AG04449 (cell line): ENCODE data around the gene USP3.
A peak's percentile ranks its signal among the peaks of the same experiment; 100 is the strongest.

Experiments
- CTCF ChIA-PET: fragments of 350-600 bp; formaldehyde crosslinking; extraction: SDS; loops from one replicate; lab custom pipeline; 2021; ENCODE audit warnings: antibody characterized with exemption; lab: Yijun Ruan, JAX
- POLR2A ChIA-PET: fragments of 400-600, 350-600 bp; formaldehyde crosslinking; extraction: SDS; loops from one replicate; lab custom pipeline; 2020; ENCODE audit warnings: antibody characterized with exemption, inconsistent platforms; lab: Yijun Ruan, JAX
- DNase-seq: peaks from one replicate; pipeline ENCODE4 v3.0.0-alpha.2; 2010; ENCODE audit warnings: low read depth, low spot score
- H3K4me3 ChIP-seq: 2 replicates; pipeline ENCODE4 v1.5.1; 2011; ENCODE audit warnings: low read depth, mild to moderate bottlenecking, control low read depth, low read length
- TF ChIP-seq, protein P1 (sequence below): IDR thresholded peaks from one replicate; pipeline ENCODE4 v1.5.1; 2011; ENCODE audit warnings: mild to moderate bottlenecking, moderate library complexity, low read length, control low read depth, inconsistent platforms; ENCODE audit not compliant: insufficient read depth; ENCODE audit errors: missing control alignments

The USP3 gene

DNA sequence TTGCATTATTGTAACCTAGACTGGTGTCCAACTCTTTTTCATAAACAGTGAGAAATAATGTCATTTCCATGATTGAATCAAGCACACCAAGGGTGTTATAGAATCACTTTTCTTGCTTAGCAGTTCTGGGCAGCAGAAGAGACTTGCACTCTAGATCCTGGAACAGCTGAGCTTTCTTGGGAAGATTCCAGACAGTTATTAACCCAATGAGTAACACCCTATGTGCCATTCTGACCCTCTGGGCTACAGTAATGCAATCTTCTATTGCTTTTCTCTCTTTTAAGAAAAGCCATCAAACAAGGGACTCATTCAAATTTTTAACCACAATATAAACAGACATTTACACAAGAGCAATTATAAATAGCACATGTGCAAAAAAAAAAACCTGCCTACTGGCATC is 39.3 kb upstream of the USP3 start:
- TF ChIP-seq, protein P1, sequence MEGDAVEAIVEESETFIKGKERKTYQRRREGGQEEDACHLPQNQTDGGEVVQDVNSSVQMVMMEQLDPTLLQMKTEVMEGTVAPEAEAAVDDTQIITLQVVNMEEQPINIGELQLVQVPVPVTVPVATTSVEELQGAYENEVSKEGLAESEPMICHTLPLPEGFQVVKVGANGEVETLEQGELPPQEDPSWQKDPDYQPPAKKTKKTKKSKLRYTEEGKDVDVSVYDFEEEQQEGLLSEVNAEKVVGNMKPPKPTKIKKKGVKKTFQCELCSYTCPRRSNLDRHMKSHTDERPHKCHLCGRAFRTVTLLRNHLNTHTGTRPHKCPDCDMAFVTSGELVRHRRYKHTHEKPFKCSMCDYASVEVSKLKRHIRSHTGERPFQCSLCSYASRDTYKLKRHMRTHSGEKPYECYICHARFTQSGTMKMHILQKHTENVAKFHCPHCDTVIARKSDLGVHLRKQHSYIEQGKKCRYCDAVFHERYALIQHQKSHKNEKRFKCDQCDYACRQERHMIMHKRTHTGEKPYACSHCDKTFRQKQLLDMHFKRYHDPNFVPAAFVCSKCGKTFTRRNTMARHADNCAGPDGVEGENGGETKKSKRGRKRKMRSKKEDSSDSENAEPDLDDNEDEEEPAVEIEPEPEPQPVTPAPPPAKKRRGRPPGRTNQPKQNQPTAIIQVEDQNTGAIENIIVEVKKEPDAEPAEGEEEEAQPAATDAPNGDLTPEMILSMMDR: no peak
- no peak for DNase-seq
- ChIA-PET CTCF (interaction anchor here (0.6 to 6.6 kb wide), 14 partner anchors 11 to 175 kb away, joined by 3 to 48 read pairs (median 8); no protein-coding TSS in a partner anchor), POLR2A (no interaction called here)
- no peak overlapping the region for H3K4me3 ChIP-seq

DNA sequence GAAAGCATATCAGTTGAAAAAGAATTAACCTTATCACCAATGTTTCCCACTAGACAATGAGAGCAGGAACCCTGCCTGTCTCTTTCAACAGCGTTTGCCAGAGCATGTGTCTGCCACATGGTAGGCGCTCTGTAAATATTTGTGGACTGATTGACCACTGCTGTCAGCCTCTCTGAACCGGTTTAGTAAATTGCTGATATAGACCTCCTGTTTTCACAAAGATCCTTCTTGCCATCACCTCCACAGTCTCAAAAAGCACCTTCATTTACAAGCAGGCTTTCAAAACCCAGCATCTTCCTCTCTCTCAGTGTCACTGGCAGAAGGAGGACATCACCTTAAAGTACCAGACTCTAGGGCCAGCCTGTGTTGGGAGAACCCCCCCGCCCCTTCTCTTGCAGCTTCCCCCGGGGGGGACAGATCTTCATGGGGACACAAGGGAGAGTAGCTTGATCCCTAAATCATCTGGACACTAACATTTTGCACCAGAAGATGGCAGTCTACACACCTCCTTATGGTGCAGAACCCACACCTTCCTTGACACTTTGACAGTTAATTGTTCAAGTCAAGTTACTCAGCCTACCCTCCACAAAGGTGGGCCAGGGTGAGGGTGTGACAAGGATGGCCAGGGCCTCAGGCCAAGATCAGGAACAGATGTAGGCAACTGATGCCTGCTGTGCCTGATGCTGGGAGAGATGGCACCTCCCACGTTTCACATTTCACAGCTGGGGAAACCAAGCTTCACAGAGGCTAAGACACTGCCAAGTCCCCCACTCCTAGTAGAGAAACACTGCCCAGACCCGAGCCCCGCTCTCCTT is 37.8 kb upstream of the USP3 start:
- DNase-seq: no peak
- H3K4me3 ChIP-seq: no peak overlapping the region
- POLR2A ChIA-PET: no interaction called here
- CTCF ChIA-PET: interaction anchor here (0.6 to 6.6 kb wide), 48 partner anchors 9 to 602 kb away, joined by 3 to 48 read pairs (median 5); partner anchors contain the start of genes DAPK2 and FBXL22
- TF ChIP-seq, protein P1: peak; percentile 57

DNA sequence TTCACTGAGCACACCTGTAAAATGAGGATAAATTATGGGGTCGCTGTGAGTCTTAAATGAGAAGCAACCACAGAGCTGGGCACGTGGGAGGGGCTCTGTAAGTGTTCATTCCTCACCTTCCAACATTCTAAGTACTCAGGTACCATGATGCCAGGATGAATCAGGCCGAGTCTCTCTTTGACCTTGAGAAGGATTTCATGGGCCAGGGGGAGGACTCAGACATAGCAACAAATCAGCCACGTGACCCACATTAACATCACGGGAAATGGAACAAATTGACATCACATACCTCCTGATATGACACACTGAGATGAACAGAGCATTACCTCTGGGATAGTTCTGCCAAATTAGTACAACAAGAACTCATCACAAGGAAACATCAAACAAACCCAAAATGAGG is 35.2 kb upstream of the USP3 start:
- DNase-seq: no peak
- no peak overlapping the region for H3K4me3 ChIP-seq
- TF ChIP-seq, protein P1: no peak
- CTCF ChIA-PET: interaction anchor here (1.8 to 6.6 kb wide), 2 partner anchors 18 to 131 kb away, joined by 4 to 48 read pairs; no protein-coding TSS in a partner anchor
- POLR2A ChIA-PET: no interaction called here

GRCh38 chr15:63469984-63470383 is 34.4 kb upstream of the USP3 start:
- ChIA-PET CTCF (no interaction called here), POLR2A (no interaction called here)
- H3K4me3 ChIP-seq: no peak overlapping the region
- no peak for DNase-seq
- TF ChIP-seq, protein P1: no peak

DNA sequence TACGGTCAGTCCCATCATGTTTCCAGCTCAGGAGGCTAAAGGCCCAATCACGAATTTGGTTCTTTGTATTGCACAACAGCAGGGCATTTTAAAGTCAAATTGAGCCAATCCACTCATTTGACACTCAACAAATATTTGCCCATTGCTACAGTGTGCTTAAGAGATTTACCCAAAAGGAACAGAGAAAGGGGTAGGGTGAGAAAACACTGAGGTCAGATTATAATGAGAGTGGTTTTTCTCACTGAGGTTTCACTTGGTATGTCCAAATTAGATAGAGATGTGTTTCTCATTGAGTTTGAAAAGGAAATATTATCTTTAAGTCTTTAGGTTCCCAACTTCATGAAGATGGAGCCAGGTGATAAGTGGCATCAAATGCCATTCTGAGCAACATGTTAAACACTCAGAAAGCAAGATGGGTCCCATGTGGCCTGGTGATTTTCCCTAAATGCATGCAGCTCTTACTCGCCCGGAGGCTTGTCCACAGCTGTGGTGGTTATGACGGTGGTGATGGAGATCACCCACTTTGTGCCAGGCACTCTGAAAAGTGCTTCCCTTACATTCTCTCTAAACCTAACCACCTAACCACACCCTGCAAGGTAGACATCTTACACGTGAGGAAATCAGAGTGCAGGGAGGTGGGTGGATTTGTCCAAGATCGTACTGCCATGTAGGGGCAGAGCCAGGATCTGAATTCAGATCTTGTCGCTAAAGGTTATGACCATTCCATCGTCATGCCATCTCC is 31.2 kb upstream of the USP3 start:
- TF ChIP-seq, protein P1: no peak
- DNase-seq: no peak
- ChIA-PET CTCF (interaction anchor here (1.3 kb wide), 1 partner anchor 14 kb away, joined by 4 read pairs; no protein-coding TSS in a partner anchor), POLR2A (no interaction called here)
- no peak overlapping the region for H3K4me3 ChIP-seq

- no peak for DNase-seq
- TF ChIP-seq, protein P1: no peak
- CTCF ChIA-PET: no interaction called here
- no peak overlapping the region for H3K4me3 ChIP-seq
- POLR2A ChIA-PET: interaction anchor here (1.0 kb wide), 1 partner anchor 31 kb away, joined by 4 read pairs; the partner anchor contains the start of gene USP3
Measured at GRCh38 chr15:63473749-63473998, 30.7 kb upstream of the USP3 start.
